GM19238 (cell line): ENCODE results near the gene RNF207.

Experiments used
- DNase-seq: peaks from one replicate; pipeline ENCODE4 v3.0.0; 2011; ENCODE audit warnings: low spot score; ENCODE audit not compliant: insufficient read length

The RNF207 gene

GRCh38 chr1:6224718-6225117, 18.8 kb downstream of the RNF207 start:
- DNase-seq = no peak

- DNase-seq = no peak
Observed at GRCh38 chr1:6225651-6226050, 19.7 kb downstream of the RNF207 start.

- DNase-seq = no peak
Observed at GRCh38 chr1:6233376-6233775, 27.5 kb downstream of the RNF207 start.

- DNase-seq = no peak
Observed at GRCh38 chr1:6234502-6235295, 28.8 kb downstream of the RNF207 start.

GRCh38 chr1:6235296-6235677, 29.4 kb downstream of the RNF207 start:
- no peak for DNase-seq

- DNase-seq = no peak
Observed at GRCh38 chr1:6237093-6237492, 31.2 kb downstream of the RNF207 start.

- DNase-seq = no peak
Observed at GRCh38 chr1:6239213-6239752, 33.4 kb downstream of the RNF207 start.

- DNase-seq = no peak
Observed at GRCh38 chr1:6239950-6240768, 34.2 kb downstream of the RNF207 start.

GRCh38 chr1:6241107-6241886, 35.4 kb downstream of the RNF207 start:
- DNase-seq = no peak

GRCh38 chr1:6241887-6242740, 36.2 kb downstream of the RNF207 start:
- no peak for DNase-seq

GRCh38 chr1:6243053-6243834, 37.3 kb downstream of the RNF207 start:
- no peak for DNase-seq

GRCh38 chr1:6243993-6244392, 38.1 kb downstream of the RNF207 start, which contains the start of gene HES3:
Gene HES3 (plus strand): TSS chr1:6244179. CDS start chr1:6244366, 187 bp downstream.
- no peak for DNase-seq

- no peak for DNase-seq
Observed at GRCh38 chr1:6244401-6245049, 38.6 kb downstream of the RNF207 start.

- DNase-seq = peak; percentile 92
Observed at GRCh38 chr1:6245086-6245868, 39.4 kb downstream of the RNF207 start.

- no peak for DNase-seq
Observed at GRCh38 chr1:6245869-6246496, 40.1 kb downstream of the RNF207 start.

GRCh38 chr1:6246497-6247467, 40.9 kb downstream of the RNF207 start:
- peak; percentile 95 for DNase-seq

GRCh38 chr1:6247651-6248050, 41.7 kb downstream of the RNF207 start:
- DNase-seq = no peak
